Esophagus squamous epithelium (tissue), 5 donors: ENCODE data around the gene GPR34. TPM values are rescaled to one million over a fixed set of nuclear protein-coding genes. Genes with fewer than 3 reads are reported as not detected.

Experiments used
- DNase-seq: peaks from one replicate; lab custom pipeline; 2025; lab: John Stamatoyannopoulos, UW
- H3K27ac ChIP-seq, 4 donors: fragments of 200-600 bp; sonication (generic); one replicate each; pipeline ENCODE4 v1.5.1; 2016 to 2019; ENCODE audit warnings: mild to moderate bottlenecking in 1 of 4
- H3K27me3 ChIP-seq, 4 donors: fragments of 200-600 bp; sonication (generic); 1 replicate in 3 of 4; 2 replicates in 1 of 4; pipeline versions ENCODE4 v1.5.1 to v1.6.0; 2017 to 2021; ENCODE audit warnings: antibody characterized with exemption in 1 of 4
- H3K36me3 ChIP-seq, 3 donors: fragments of 200-600 bp; sonication (generic); one replicate each; pipeline ENCODE4 v1.5.1; 2016 to 2019
- H3K4me1 ChIP-seq, 3 donors: fragments of 200-600 bp; sonication (generic); one replicate each; pipeline ENCODE4 v1.5.1; 2017 to 2019
- H3K4me3 ChIP-seq, 4 donors: fragments of 200-600 bp; sonication (generic); 1 replicate in 3 of 4; 2 replicates in 1 of 4; pipeline ENCODE4 v1.5.1; 2016 to 2019; ENCODE audit warnings: mild to moderate bottlenecking in 2 of 4, moderate library complexity in 1 of 4
- H3K9me3 ChIP-seq, 3 donors: fragments of 200-600 bp; sonication (generic); one replicate each; pipeline ENCODE4 v1.5.1; 2016 to 2019
- POLR2A ChIP-seq, 4 donors: fragments of 450-650 bp; IDR thresholded peaks; one replicate each; pipeline ENCODE4 v1.6.1; 2017; ENCODE audit warnings: antibody characterized with exemption in 4 of 4, mild to moderate bottlenecking in 4 of 4, moderate library complexity in 3 of 4
- WGBS, 2 donors: methylation state at CpG; one replicate each; pipeline ENCODE4 v1.1.5; 2018; 5-methylcytosine and 5-hydroxymethylcytosine counted together
- intact Hi-C: fragments of 100-400 bp; cut with DNase I; formaldehyde crosslinking; loops from one replicate; pipeline ENCODE4 v1.15.0; 2022
- small RNA-seq, 4 donors: library from RNA; depleted of rRNA; stranded (forward); fragments of <200 nt; gene quantifications; one replicate each; pipeline ENCODE3, GENCODE V24; 2016
- total RNA-seq, 4 donors: library from RNA; depleted of rRNA; stranded (reverse); fragments of >200 nt; gene quantifications; one replicate each; pipeline ENCODE4 v1.1.0, GENCODE V29; 2016
- TF ChIP-seq, protein P1 (sequence below), 6 experiments: fragments of 450-650 bp in 4 of 6; fragments of 200-600 bp in 2 of 6; sonication (generic) in 2 of 6; IDR thresholded peaks; one replicate each; pipeline ENCODE4 v1.5.1; 2016 to 2019; ENCODE audit warnings: antibody characterized with exemption in 6 of 6, mild to moderate bottlenecking in 4 of 6, moderate library complexity in 4 of 6
- donor health status: DM: yes; HTN: yes; CAD: no.

Gene GPR34
- total RNA-seq, 4 donors from 2014 or later, result 0.48 to 17.2 (median 4.9) TPM

DNA sequence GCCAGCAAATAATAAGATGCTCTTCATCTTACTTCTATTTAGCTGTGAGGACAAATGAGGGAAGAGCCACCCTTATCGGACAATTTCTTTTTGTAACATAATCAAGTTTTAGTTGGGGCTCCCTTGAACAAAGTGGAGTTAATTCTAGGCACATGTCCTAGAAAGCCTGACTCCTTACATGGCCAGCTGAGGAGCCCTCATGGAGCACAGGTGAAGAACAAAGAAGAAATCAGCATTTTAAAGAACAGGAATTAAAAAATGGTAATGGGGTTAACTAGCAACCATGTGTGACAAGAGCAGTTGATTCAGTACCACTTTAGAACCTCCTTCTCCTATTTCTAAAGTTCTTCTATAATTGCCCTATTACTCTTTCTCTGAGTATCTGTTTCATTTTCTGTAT lies 51.1 kb downstream of the GPR34 start:
- peaks cover 0 to 17% (median 0%) of the 10 kb centered on the region in 3 donors for H3K36me3 ChIP-seq
- TF ChIP-seq POLR2A (IDR thresholded peaks at IDR 0.05), result no peak
- TF ChIP-seq, protein P1, sequence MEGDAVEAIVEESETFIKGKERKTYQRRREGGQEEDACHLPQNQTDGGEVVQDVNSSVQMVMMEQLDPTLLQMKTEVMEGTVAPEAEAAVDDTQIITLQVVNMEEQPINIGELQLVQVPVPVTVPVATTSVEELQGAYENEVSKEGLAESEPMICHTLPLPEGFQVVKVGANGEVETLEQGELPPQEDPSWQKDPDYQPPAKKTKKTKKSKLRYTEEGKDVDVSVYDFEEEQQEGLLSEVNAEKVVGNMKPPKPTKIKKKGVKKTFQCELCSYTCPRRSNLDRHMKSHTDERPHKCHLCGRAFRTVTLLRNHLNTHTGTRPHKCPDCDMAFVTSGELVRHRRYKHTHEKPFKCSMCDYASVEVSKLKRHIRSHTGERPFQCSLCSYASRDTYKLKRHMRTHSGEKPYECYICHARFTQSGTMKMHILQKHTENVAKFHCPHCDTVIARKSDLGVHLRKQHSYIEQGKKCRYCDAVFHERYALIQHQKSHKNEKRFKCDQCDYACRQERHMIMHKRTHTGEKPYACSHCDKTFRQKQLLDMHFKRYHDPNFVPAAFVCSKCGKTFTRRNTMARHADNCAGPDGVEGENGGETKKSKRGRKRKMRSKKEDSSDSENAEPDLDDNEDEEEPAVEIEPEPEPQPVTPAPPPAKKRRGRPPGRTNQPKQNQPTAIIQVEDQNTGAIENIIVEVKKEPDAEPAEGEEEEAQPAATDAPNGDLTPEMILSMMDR (IDR thresholded peaks at IDR 0.05), result no peak
- 64% methylated on average over 1 of the region's 1 CpG; no CpG with 5 or more reads in 1 of the 2 donors for WGBS, 2 donors
- no peak overlapping the region for H3K27ac ChIP-seq
- intact Hi-C loops, result no loop called here
- H3K9me3 ChIP-seq, result no peaks in the 10 kb centered on the region
- no peaks in the 10 kb centered on the region for H3K4me1 ChIP-seq
- no peaks in the 10 kb centered on the region for H3K27me3 ChIP-seq
- H3K4me3 ChIP-seq, result no peak overlapping the region
- DNase-seq, result no peak

Small RNA genes lying within 50 kb of the gene (small RNA-seq; reads per million reads assigned to genes)
- gene RN7SL144P, result 0 reads per million in 4 donors

Other genes starting within 250 kb of the GPR34 start
- not detected for gene NYX, start 241.6 kb upstream of the GPR34 start, total RNA-seq
- gene GPR82, start 35.2 kb downstream of the GPR34 start, total RNA-seq, result under 1 TPM; 0.04 to 0.76 (median 0.31) TPM
- 10 to 100 TPM; 32.3 to 57.4 (median 36.0) TPM for gene CASK, start 234.6 kb downstream of the GPR34 start, total RNA-seq